ENCODE measurements around the gene GPAM. TPM values are rescaled to one million over a fixed set of nuclear protein-coding genes. Genes with fewer than 3 reads are reported as not detected.
A peak's percentile ranks its signal among the peaks of the same experiment; 100 is the strongest.

GPAM gene
- total and polyA plus RNA-seq, 4 donors = 35.5 to 214 (median 147) TPM

- Histone ChIP-seq H3K9me3 (ENCODE audit: control insufficient read depth in 4 of 4, low read length in 3 of 4) (no peaks in the 10 kb centered on the region), H3K9ac (ENCODE audit: low read depth in 1 of 2, low read length in 2 of 2) (peak overlapping the region in 1 of 2 donors; percentile 22), H3K27me3 (ENCODE audit: control insufficient read depth in 4 of 4, insufficient read depth in 4 of 4, low read length in 3 of 4) (no peaks in the 10 kb centered on the region), H3K27ac (ENCODE audit: low read depth in 1 of 2, low read length in 2 of 2) (peak overlapping the region; percentile 5 to 43), H3K4me3 (ENCODE audit: low read depth in 1 of 3, low read length in 3 of 3) (no peak overlapping the region), H3K36me3 (ENCODE audit: control insufficient read depth in 4 of 4, insufficient read depth in 3 of 4, low read depth in 1 of 4, low read length in 3 of 4) (peaks cover 0 to 10% (median 2%) of the 10 kb centered on the region in 4 donors), H3K4me1 (ENCODE audit: control insufficient read depth in 4 of 4, insufficient read depth in 4 of 4, low read length in 3 of 4) (peaks cover 11 to 71% (median 52%) of the 10 kb centered on the region in 4 donors)
- TF ChIP-seq TAF1 (conservative IDR thresholded peaks at IDR 0.05) (no peak), GABPA (IDR thresholded peaks at IDR 0.05 in 1 of 2, conservative IDR thresholded peaks at IDR 0.05 in 1 of 2) (no peak), ATF3 (IDR thresholded peaks at IDR 0.05) (no peak), MAX (IDR thresholded peaks at IDR 0.05) (no peak), RXRA (IDR thresholded peaks at IDR 0.05) (no peak), HNF4G (IDR thresholded peaks at IDR 0.05) (no peak), EGR1 (IDR thresholded peaks at IDR 0.05; ENCODE audit: low read depth in 2 of 2) (no peak), ZBTB33 (IDR thresholded peaks at IDR 0.05) (no peak), NR2F2 (IDR thresholded peaks at IDR 0.05) (no peak), SP1 (IDR thresholded peaks at IDR 0.05) (no peak), RAD21 (IDR thresholded peaks at IDR 0.05) (no peak), FOXA2 (IDR thresholded peaks at IDR 0.05) (no peak), JUND (IDR thresholded peaks at IDR 0.05) (no peak), CTCF (IDR thresholded peaks at IDR 0.05; ENCODE audit: low read depth, low read length, missing input control) (no peak), YY1 (IDR thresholded peaks at IDR 0.05) (no peak), HNF4A (conservative IDR thresholded peaks at IDR 0.05) (no peak)
- 56% methylated on average over 4 of the region's 4 CpGs for WGBS
- DNase-seq (ENCODE audit: low spot score) = no peak
Observed at GRCh38 chr10:112217386-112218035, 33.9 kb upstream of the GPAM start.

GRCh38 chr10:112216966-112217365, 33.4 kb upstream of the GPAM start:
- Histone ChIP-seq H3K9me3 (ENCODE audit: control insufficient read depth in 4 of 4, low read length in 3 of 4) (no peaks in the 10 kb centered on the region), H3K27me3 (ENCODE audit: control insufficient read depth in 4 of 4, insufficient read depth in 4 of 4, low read length in 3 of 4) (no peaks in the 10 kb centered on the region), H3K27ac (ENCODE audit: low read depth in 1 of 2, low read length in 2 of 2) (no peak overlapping the region), H3K4me3 (ENCODE audit: low read depth in 1 of 3, low read length in 3 of 3) (no peak overlapping the region), H3K4me1 (ENCODE audit: control insufficient read depth in 4 of 4, insufficient read depth in 4 of 4, low read length in 3 of 4) (peaks cover 8 to 72% (median 53%) of the 10 kb centered on the region in 4 donors), H3K36me3 (ENCODE audit: control insufficient read depth in 4 of 4, insufficient read depth in 3 of 4, low read depth in 1 of 4, low read length in 3 of 4) (peaks cover 0 to 10% (median 2%) of the 10 kb centered on the region in 4 donors), H3K9ac (ENCODE audit: low read depth in 1 of 2, low read length in 2 of 2) (no peak overlapping the region)
- no peak for DNase-seq (ENCODE audit: low spot score)
- WGBS = 92% methylated on average over 5 of the region's 5 CpGs
- TF ChIP-seq SP1 (IDR thresholded peaks at IDR 0.05) = no peak
- no peak for TF ChIP-seq EGR1 (IDR thresholded peaks at IDR 0.05; ENCODE audit: low read depth in 2 of 2)

Data from liver (tissue), 9 donors.